Measurements from ENCODE around the gene GTPBP1. TPM values are rescaled to one million over a fixed set of nuclear protein-coding genes. Genes with fewer than 3 reads are reported as not detected.

The GTPBP1 gene
- total RNA-seq, 2 experiments from 2014 or later: 51.1 to 95.0 TPM

GRCh38 chr22:38754751-38755154 lies 49.0 kb downstream of the GTPBP1 start:
- Histone ChIP-seq H3K4me2 (ENCODE audit: low read length) (peak overlapping the region; percentile 94), H2AFZ (ENCODE audit: low read length) (peak overlapping the region; percentile 34; the same call in 1 of the 2 replicates), H3K9me2 (ENCODE audit: insufficient read depth, low read length) (no peaks in the 10 kb centered on the region), H3K4me3 (ENCODE audit: low read depth, low read length, poor library complexity, severe bottlenecking) (peak overlapping the region; percentile 94), H4K20me1 (ENCODE audit: insufficient read depth, low read length) (0 out of 2 replicates have a peak, but pooled peaks cover 4% of the 10 kb centered on the region), H3K36me3 (ENCODE audit: insufficient read depth, low read length) (peaks cover 30% of the 10 kb centered on the region), H3K27ac (ENCODE audit: low read depth, low read length, poor library complexity, severe bottlenecking) (peak overlapping the region; percentile 79), H3K79me2 (ENCODE audit: insufficient read depth, low read depth, low read length) (peaks cover 6% of the 10 kb centered on the region; the same call in 1 of the 2 replicates), H3K4me1 (ENCODE audit: insufficient read depth, low read length, poor library complexity, severe bottlenecking) (peaks cover 53% of the 10 kb centered on the region), H3K9me3 (ENCODE audit: low read length) (no peaks in the 10 kb centered on the region)
- ChIA-PET CTCF (ENCODE audit: unreplicated experiment) (interaction anchor here (0.6 kb wide), 1 partner anchor 1164 kb away, joined by 5 read pairs; no protein-coding TSS in a partner anchor), POLR2A (interaction anchor here (0.6 kb wide), 1 partner anchor 49 kb away, joined by 4 read pairs; the partner anchor contains the start of gene GTPBP1)
- intact Hi-C loops (cut with micrococcal nuclease; ENCODE audit: unreplicated experiment): loop anchor here (10.0 kb wide), 1 partner anchor 690 kb away; no protein-coding TSS in a partner anchor
- peak; percentile 57 for DNase-seq (ENCODE audit: low spot score)
- TF ChIP-seq CTCF (conservative IDR thresholded peaks at IDR 0.05; ENCODE audit: low read length) (no peak), EZH2phosphoT487 (IDR thresholded peaks at IDR 0.05; ENCODE audit: borderline replicate concordance, low read depth, low read length) (no peak)
- BruUV-seq (replicated peaks): no TSS peak

- ChIA-PET POLR2A (interaction anchor here (0.5 kb wide), 1 partner anchor 250 kb away, joined by 3 read pairs; no protein-coding TSS in a partner anchor), CTCF (ENCODE audit: unreplicated experiment) (interaction anchor here (1.3 kb wide), 1 partner anchor 14 kb away, joined by 4 read pairs; no protein-coding TSS in a partner anchor)
- peaks cover 53% of the 10 kb centered on the region for H3K4me1 ChIP-seq (ENCODE audit: insufficient read depth, low read length, poor library complexity, severe bottlenecking)
- no peak for TF ChIP-seq EZH2phosphoT487 (IDR thresholded peaks at IDR 0.05; ENCODE audit: borderline replicate concordance, low read depth, low read length)
- TF ChIP-seq CTCF (conservative IDR thresholded peaks at IDR 0.05; ENCODE audit: low read length): 0 out of 2 replicates have a peak, but pooled peaks have one; percentile 16
- H4K20me1 ChIP-seq (ENCODE audit: insufficient read depth, low read length): 0 out of 2 replicates have a peak, but pooled peaks cover 4% of the 10 kb centered on the region
- peak; percentile 50 for DNase-seq (ENCODE audit: low spot score)
- H3K4me3 ChIP-seq (ENCODE audit: low read depth, low read length, poor library complexity, severe bottlenecking): peak overlapping the region; percentile 94
- peak overlapping the region; percentile 34; the same call in 1 of the 2 replicates for H2AFZ ChIP-seq (ENCODE audit: low read length)
- peaks cover 6% of the 10 kb centered on the region; the same call in 1 of the 2 replicates for H3K79me2 ChIP-seq (ENCODE audit: insufficient read depth, low read depth, low read length)
- H3K4me2 ChIP-seq (ENCODE audit: low read length): peak overlapping the region; percentile 94
- intact Hi-C loops (cut with micrococcal nuclease; ENCODE audit: unreplicated experiment): loop anchor here (10.0 kb wide), 1 partner anchor 689 kb away; no protein-coding TSS in a partner anchor
- no TSS peak for BruUV-seq (replicated peaks)
- no peaks in the 10 kb centered on the region for H3K9me3 ChIP-seq (ENCODE audit: low read length)
- no peaks in the 10 kb centered on the region for H3K9me2 ChIP-seq (ENCODE audit: insufficient read depth, low read length)
- H3K36me3 ChIP-seq (ENCODE audit: insufficient read depth, low read length): peaks cover 24% of the 10 kb centered on the region
- H3K27ac ChIP-seq (ENCODE audit: low read depth, low read length, poor library complexity, severe bottlenecking): peak overlapping the region; percentile 79
Observed at GRCh38 chr22:38755155-38755910, 49.6 kb downstream of the GTPBP1 start.
